GM12878 (cell line): ENCODE measurements around the gene NCKIPSD. TPM values are rescaled to one million over a fixed set of nuclear protein-coding genes. Genes with fewer than 3 reads are reported as not detected.

Experiments
- CHD1 ChIP-seq: IDR thresholded peaks from 2 replicates; pipeline ENCODE4 v1.6.1; 2012; ENCODE audit warnings: low read depth, low read length, improper control_type of control experiment
- EGR1 ChIP-seq, 2 experiments: IDR thresholded peaks; 1 replicate in 1 of 2; 2 replicates in 1 of 2; pipeline ENCODE4 v1.6.1; 2011 to 2012; ENCODE audit warnings: low read depth in 2 of 2, low read length in 2 of 2, borderline replicate concordance in 1 of 2, mild to moderate bottlenecking in 1 of 2, moderate library complexity in 1 of 2
- IRF4 ChIP-seq: IDR thresholded peaks from 2 replicates; pipeline ENCODE4 v1.6.1; 2011; ENCODE audit warnings: low read depth, low read length
- MTA2 ChIP-seq: fragments of 450-650 bp; IDR thresholded peaks from 2 replicates; pipeline ENCODE4 v1.6.1; 2016; ENCODE audit warnings: low read depth, mild to moderate bottlenecking, moderate library complexity
- TCF3 ChIP-seq: IDR thresholded peaks from 2 replicates; pipeline ENCODE4 v1.6.1; 2012; ENCODE audit warnings: low read depth, mild to moderate bottlenecking, low read length, borderline replicate concordance; ENCODE audit not compliant: insufficient read depth
- polyA plus RNA-seq, 11 experiments: library from polyadenylated mRNA; depleted of rRNA in 4 of 11; unstranded in 6 of 11; stranded (reverse) in 5 of 11; fragments of >200 nt; fragmentation: Nextera tagmentation in 4 of 11; fragmentation: Illumina TruSeq in 1 of 11; extraction: Ambion mirVana in 4 of 11; extraction: Trizol in 1 of 11; gene quantifications; 1 replicate in 1 of 11; 2 replicates in 10 of 11; pipeline versions ENCODE4 v1.2.1 to v1.2.3, GENCODE V29; 2011 to 2016; ENCODE audit warnings: inconsistent platforms in 2 of 11, missing spikeins in 2 of 11, low read depth in 1 of 11
- total RNA-seq, 4 experiments: library from RNA; depleted of rRNA in 3 of 4; stranded (reverse); fragments of >200 nt in 3 of 4; fragmentation: Illumina TruSeq in 1 of 4; extraction: Trizol in 1 of 4; gene quantifications; 2 replicates each; pipeline versions ENCODE4 v1.2.1 to v1.2.3, GENCODE V29; 2013 to 2021
- TF ChIP-seq, protein P1 (sequence below): IDR thresholded peaks from 2 replicates; pipeline ENCODE4 v1.6.1; 2012; ENCODE audit warnings: improper control_type of control experiment, low read depth, low read length; ENCODE audit not compliant: insufficient replicate concordance

The NCKIPSD gene
- total and polyA plus RNA-seq, 10 of the 15 experiments (the other 5 are each of a cell fraction or from before 2014, with no cell fraction given), result 0.93 to 31.6 (median 15.2) TPM

GRCh38 chr3:48662753-48663488, 22.8 kb downstream of the NCKIPSD start, which contains the start of gene CELSR3 (continued):
- TF ChIP-seq TCF3 (no peak), EGR1 (IDR thresholded peaks at IDR 0.05; ENCODE audit: borderline replicate concordance in 1 of 2, low read depth in 2 of 2, low read length in 2 of 2) (no peak), CHD1 (peak; percentile 96), MTA2 (no peak), IRF4 (no peak)
- TF ChIP-seq, protein P1, sequence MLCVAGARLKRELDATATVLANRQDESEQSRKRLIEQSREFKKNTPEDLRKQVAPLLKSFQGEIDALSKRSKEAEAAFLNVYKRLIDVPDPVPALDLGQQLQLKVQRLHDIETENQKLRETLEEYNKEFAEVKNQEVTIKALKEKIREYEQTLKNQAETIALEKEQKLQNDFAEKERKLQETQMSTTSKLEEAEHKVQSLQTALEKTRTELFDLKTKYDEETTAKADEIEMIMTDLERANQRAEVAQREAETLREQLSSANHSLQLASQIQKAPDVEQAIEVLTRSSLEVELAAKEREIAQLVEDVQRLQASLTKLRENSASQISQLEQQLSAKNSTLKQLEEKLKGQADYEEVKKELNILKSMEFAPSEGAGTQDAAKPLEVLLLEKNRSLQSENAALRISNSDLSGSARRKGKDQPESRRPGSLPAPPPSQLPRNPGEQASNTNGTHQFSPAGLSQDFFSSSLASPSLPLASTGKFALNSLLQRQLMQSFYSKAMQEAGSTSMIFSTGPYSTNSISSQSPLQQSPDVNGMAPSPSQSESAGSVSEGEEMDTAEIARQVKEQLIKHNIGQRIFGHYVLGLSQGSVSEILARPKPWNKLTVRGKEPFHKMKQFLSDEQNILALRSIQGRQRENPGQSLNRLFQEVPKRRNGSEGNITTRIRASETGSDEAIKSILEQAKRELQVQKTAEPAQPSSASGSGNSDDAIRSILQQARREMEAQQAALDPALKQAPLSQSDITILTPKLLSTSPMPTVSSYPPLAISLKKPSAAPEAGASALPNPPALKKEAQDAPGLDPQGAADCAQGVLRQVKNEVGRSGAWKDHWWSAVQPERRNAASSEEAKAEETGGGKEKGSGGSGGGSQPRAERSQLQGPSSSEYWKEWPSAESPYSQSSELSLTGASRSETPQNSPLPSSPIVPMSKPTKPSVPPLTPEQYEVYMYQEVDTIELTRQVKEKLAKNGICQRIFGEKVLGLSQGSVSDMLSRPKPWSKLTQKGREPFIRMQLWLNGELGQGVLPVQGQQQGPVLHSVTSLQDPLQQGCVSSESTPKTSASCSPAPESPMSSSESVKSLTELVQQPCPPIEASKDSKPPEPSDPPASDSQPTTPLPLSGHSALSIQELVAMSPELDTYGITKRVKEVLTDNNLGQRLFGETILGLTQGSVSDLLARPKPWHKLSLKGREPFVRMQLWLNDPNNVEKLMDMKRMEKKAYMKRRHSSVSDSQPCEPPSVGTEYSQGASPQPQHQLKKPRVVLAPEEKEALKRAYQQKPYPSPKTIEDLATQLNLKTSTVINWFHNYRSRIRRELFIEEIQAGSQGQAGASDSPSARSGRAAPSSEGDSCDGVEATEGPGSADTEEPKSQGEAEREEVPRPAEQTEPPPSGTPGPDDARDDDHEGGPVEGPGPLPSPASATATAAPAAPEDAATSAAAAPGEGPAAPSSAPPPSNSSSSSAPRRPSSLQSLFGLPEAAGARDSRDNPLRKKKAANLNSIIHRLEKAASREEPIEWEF, result no peak
